ENCODE results near the gene ACVR2B. TPM values are rescaled to one million over a fixed set of nuclear protein-coding genes. Genes with fewer than 3 reads are reported as not detected.
A peak's percentile ranks its signal among the peaks of the same experiment; 100 is the strongest.

ACVR2B gene
- total RNA-seq, 1 donor from 2014 or later = 79.1 TPM

DNA sequence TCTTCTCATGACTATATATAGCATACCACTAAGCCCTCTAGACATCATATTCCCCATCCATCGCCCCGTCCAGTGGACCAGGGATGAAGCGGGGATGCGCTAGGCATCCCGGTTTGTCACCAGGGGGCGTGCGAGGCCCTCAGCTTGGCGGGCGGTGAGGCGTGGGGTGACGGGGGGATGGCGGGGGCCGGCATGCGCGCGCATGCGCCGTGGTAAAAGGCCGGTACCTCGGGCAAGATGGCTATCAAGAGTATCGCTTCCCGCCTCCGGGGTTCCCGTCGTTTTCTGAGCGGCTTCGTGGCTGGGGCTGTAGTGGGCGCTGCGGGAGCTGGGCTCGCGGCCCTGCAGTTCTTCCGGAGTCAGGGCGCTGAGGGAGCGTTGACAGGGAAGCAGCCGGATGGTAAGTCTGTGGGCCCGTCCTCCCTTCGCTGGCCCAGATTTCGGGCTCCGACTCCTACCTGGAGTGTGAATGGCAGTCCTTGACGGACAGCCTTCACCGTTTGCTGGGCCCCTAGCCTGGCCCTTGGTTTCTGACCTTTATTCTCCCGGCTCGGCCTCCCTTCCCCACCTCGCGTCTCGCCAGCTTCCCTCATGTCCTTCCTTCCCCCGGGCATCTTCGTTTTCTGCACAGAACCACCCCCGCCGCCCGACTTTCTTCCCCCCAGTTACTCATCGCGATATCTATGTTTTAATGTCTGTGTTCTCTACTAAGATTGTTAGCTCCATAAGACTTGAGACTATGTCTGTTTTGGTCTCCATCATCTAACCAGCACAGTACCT, 42.6 kb downstream of the ACVR2B start, which contains the start of gene EXOG:
EXOG (plus strand) TSS at position 210 of the 780 bp plus-strand sequence; CDS start at position 238, 28 bp downstream.
- Mint-ChIP-seq H3K4me3 (peak within 1 kb of the TSS; percentile 96), H3K4me1 (peaks cover 15% of the 10 kb centered on the region), H3K9me3 (no peaks in the 10 kb centered on the region), H3K36me3 (ENCODE audit: low read depth) (no peaks in the 10 kb centered on the region), H3K27me3 (ENCODE audit: low read depth) (no peaks in the 10 kb centered on the region), H3K27ac (ENCODE audit: unreplicated experiment) (peak within 1 kb of the TSS; percentile 97)
- peak; percentile 99 for DNase-seq (ENCODE audit: low read depth, low spot score)
- TF ChIP-seq, protein P1, sequence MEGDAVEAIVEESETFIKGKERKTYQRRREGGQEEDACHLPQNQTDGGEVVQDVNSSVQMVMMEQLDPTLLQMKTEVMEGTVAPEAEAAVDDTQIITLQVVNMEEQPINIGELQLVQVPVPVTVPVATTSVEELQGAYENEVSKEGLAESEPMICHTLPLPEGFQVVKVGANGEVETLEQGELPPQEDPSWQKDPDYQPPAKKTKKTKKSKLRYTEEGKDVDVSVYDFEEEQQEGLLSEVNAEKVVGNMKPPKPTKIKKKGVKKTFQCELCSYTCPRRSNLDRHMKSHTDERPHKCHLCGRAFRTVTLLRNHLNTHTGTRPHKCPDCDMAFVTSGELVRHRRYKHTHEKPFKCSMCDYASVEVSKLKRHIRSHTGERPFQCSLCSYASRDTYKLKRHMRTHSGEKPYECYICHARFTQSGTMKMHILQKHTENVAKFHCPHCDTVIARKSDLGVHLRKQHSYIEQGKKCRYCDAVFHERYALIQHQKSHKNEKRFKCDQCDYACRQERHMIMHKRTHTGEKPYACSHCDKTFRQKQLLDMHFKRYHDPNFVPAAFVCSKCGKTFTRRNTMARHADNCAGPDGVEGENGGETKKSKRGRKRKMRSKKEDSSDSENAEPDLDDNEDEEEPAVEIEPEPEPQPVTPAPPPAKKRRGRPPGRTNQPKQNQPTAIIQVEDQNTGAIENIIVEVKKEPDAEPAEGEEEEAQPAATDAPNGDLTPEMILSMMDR (conservative IDR thresholded peaks at IDR 0.05) = peak; percentile 87

DNA sequence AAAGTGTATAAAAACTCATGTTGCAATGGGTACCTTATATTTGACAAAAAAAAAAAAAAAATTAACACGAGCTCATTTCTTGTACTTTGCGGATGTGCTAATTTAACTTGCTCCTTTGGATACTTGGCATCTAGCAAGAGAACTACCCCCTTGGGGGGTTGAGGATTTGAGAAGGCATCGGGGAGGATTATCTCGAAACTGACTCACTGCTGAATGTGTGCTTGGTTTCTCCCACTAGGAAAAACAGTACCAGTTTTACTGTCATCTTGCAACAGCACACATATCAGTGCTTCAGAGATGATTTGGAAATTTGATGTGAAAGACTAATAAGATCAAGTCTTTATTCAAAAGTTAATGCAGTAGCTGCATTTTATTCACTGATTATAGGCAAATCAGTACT, 43.3 kb downstream of the ACVR2B start:
- H3K4me1 Mint-ChIP-seq = peaks cover 13% of the 10 kb centered on the region
- H3K4me3 Mint-ChIP-seq = peak overlapping the region; percentile 96
- H3K27ac Mint-ChIP-seq (ENCODE audit: unreplicated experiment) = no peak overlapping the region
- no peaks in the 10 kb centered on the region for H3K36me3 Mint-ChIP-seq (ENCODE audit: low read depth)
- DNase-seq (ENCODE audit: low read depth, low spot score) = no peak
- H3K27me3 Mint-ChIP-seq (ENCODE audit: low read depth) = no peaks in the 10 kb centered on the region
- TF ChIP-seq, protein P1 (conservative IDR thresholded peaks at IDR 0.05) = no peak
- H3K9me3 Mint-ChIP-seq = no peaks in the 10 kb centered on the region

DNA sequence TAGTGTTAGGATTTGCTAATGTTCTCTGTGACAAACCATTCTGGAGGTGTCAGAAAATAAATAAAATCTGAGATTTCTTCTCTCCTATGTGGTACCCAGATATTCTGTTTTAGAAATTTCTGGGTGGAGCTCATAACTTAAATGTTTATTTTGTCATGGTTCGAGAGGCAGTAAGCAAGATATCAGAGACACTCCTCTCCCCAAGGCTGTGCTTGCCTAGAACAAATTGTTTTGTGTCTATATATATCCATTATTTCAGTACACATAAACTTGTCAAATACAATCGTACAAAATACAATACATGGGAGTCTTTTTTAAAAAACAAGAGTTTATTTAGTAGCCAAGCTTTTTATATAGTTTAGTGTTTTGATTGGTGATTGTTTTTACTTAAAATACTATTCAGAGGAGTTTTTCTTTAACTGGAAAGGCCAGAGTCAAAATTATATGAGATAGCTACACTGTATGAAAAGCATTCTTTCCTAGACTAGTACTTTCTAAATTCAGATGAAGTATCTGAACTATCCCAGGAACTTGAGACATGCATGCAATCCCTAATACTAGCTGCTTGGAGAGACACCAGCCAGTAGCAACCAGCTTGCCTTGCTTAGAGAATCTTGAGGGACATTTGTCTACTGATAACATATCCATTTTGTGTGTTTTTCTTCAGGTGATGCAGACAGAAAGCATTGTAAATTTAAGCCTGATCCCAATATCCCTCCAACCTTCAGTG, 47.2 kb downstream of the ACVR2B start:
- no peaks in the 10 kb centered on the region for H3K9me3 Mint-ChIP-seq
- H3K27ac Mint-ChIP-seq (ENCODE audit: unreplicated experiment) = peak overlapping the region; percentile 46

DNA sequence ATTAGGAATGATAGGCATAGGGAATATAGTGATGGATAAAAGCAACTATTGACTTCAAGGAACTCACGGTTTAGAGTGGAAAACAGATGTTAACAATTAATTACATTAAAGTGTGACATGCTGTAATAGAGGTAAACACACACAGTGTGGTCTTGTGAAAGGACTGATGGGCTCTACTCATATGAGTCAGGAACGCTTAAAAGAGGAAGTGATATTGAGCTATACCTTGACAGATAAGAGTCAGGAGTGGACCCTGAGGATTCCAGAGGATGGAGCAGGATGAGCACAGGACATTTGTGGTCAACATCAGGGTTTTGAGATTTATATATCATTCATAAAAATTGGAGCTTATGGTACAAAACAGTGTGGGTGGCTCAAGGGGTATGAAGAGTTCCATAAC, 53.4 kb downstream of the ACVR2B start:
- no peak for DNase-seq (ENCODE audit: low read depth, low spot score)
- H3K4me3 Mint-ChIP-seq = no peak overlapping the region
- no peaks in the 10 kb centered on the region for H3K4me1 Mint-ChIP-seq
- no peaks in the 10 kb centered on the region for H3K27me3 Mint-ChIP-seq (ENCODE audit: low read depth)
- H3K27ac Mint-ChIP-seq (ENCODE audit: unreplicated experiment) = no peak overlapping the region
- H3K36me3 Mint-ChIP-seq (ENCODE audit: low read depth) = peaks cover 9% of the 10 kb centered on the region
- TF ChIP-seq, protein P1 (conservative IDR thresholded peaks at IDR 0.05) = no peak
- H3K9me3 Mint-ChIP-seq = no peaks in the 10 kb centered on the region

More for the DNA sequence above, 47.2 kb downstream of the ACVR2B start:
- no peak for DNase-seq (ENCODE audit: low read depth, low spot score)
- H3K27me3 Mint-ChIP-seq (ENCODE audit: low read depth) = no peaks in the 10 kb centered on the region
- no peak overlapping the region for H3K4me3 Mint-ChIP-seq
- peaks cover 13% of the 10 kb centered on the region for H3K4me1 Mint-ChIP-seq
- peaks cover 3% of the 10 kb centered on the region for H3K36me3 Mint-ChIP-seq (ENCODE audit: low read depth)
- TF ChIP-seq, protein P1 (conservative IDR thresholded peaks at IDR 0.05) = no peak

DNA sequence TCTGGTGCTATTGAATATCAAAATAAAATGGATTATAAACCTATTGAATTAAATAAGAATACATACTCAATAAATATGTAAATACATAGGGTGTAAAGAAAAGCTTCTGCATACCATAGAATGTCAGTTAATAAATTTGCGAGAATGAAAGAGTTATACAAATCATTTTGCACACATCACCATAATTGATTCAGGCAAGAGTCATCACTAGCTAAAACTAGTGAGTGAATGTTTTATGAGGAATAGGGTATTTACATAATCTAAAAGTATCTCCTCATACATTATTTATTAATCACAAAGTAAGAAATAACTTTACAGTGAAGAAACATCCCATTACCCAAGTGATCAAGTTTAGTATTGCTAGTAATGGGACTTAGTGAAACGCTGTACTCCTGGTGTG, 56.0 kb downstream of the ACVR2B start:
- H3K9me3 Mint-ChIP-seq = no peaks in the 10 kb centered on the region
- no peak overlapping the region for H3K4me3 Mint-ChIP-seq
- TF ChIP-seq, protein P1 (conservative IDR thresholded peaks at IDR 0.05) = no peak
- H3K27me3 Mint-ChIP-seq (ENCODE audit: low read depth) = no peaks in the 10 kb centered on the region
- H3K36me3 Mint-ChIP-seq (ENCODE audit: low read depth) = peaks cover 9% of the 10 kb centered on the region
- DNase-seq (ENCODE audit: low read depth, low spot score) = no peak
- no peaks in the 10 kb centered on the region for H3K4me1 Mint-ChIP-seq
- no peak overlapping the region for H3K27ac Mint-ChIP-seq (ENCODE audit: unreplicated experiment)
